ENCODE results near the gene KRTAP5-2.

DNA sequence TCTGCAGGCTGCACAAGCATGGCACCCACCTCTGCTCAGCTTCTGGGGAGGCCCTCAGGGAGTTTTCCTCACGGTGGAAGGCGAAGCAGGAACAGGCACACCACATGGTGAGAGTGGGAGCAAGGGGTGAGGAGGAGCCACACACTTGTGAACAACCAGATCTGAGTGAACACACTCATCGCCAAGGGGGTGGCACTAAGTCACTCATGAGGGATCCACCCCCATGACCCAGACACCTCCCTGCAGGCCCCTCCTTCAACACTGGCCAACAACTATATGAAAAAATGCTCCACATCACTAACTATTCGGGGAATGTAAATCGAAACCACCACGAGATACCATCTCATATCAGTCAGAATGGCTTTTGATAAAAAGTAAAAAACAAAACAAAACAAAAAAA, 722 bp upstream of the KRTAP5-2 start:
- TF ChIP-seq EP300 (IDR thresholded peaks at IDR 0.05; ENCODE audit: borderline replicate concordance) (no peak), CREB1 (IDR thresholded peaks at IDR 0.05; ENCODE audit: low read depth) (no peak), USF1 (IDR thresholded peaks at IDR 0.05) (no peak), YY1 (IDR thresholded peaks at IDR 0.05; ENCODE audit: low read depth) (no peak)
- TF ChIP-seq, protein P1, sequence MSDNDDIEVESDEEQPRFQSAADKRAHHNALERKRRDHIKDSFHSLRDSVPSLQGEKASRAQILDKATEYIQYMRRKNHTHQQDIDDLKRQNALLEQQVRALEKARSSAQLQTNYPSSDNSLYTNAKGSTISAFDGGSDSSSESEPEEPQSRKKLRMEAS (IDR thresholded peaks at IDR 0.05): no peak
